HG03175 (cell line): ENCODE results near the gene SPAG7.

ENCODE experiments used
- ATAC-seq: cut with Tn5 transposase; IDR thresholded peaks from one replicate; pipeline ENCODE4 v1.9.1; 2021; ENCODE audit warnings: mild to moderate bottlenecking, moderate library complexity; ENCODE audit not compliant: unreplicated experiment

SPAG7 gene

GRCh38 chr17:4967539-4968485, at the start of gene SPAG7:
SPAG7 (minus strand) TSS chr17:4967817; CDS start chr17:4967804, 13 bp downstream.
- ATAC-seq = peak; percentile 62

GRCh38 chr17:5014357-5014756, 46.7 kb upstream of the SPAG7 start:
- ATAC-seq = no peak

GRCh38 chr17:5011928-5012327, 44.3 kb upstream of the SPAG7 start:
- ATAC-seq = peak; percentile 52

DNA sequence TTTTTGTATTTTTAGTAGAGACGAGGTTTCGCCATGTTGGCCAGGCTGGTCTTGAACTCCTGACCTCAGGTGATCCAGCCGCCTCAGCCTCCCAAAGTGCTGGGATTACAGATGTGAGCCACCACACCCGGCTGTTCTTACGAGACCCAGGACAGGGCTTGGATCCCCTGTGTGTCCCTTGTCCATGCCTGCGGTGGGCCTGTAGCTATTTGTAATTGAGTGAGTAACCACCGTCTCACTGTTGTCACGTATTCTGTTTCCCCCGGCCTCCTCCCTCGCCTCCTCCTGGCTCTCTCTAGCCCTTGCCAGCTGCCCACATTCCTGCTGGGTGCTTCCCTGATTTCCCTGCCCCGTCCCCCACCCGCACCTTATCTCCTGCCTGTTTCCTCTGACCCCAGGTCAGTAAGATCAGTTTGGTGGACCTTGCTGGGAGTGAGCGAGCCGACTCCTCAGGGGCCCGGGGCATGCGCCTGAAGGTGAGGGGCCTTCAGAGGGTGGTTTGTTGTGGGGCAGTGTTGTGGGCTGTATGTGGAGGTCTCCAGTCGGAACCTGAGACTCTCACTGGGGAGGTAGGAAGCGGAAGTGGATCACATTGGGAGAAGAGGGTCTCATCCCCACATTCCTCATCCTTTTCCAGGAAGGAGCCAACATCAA, 35.7 kb upstream of the SPAG7 start:
- ATAC-seq = no peak

GRCh38 chr17:5002121-5002788, 34.6 kb upstream of the SPAG7 start:
- ATAC-seq = no peak

DNA sequence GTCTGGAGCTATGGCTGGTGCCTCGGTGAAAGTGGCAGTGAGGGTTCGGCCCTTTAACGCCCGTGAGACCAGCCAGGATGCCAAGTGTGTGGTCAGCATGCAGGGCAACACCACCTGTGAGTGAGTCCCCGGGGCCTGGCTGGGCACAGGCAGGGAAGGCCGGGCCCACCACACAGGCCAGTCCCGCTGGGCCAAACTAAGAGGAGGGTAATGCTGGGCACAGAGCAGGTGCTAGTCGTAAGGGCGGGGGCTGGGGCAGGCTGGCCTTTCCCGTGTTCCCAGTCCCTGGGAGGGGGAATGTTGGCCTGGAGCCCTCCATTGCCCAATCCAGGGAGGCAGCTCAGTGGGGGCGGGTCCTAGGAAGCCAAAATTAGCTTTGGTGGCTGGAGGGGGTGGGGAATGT, 32.6 kb upstream of the SPAG7 start:
- ATAC-seq = no peak

DNA sequence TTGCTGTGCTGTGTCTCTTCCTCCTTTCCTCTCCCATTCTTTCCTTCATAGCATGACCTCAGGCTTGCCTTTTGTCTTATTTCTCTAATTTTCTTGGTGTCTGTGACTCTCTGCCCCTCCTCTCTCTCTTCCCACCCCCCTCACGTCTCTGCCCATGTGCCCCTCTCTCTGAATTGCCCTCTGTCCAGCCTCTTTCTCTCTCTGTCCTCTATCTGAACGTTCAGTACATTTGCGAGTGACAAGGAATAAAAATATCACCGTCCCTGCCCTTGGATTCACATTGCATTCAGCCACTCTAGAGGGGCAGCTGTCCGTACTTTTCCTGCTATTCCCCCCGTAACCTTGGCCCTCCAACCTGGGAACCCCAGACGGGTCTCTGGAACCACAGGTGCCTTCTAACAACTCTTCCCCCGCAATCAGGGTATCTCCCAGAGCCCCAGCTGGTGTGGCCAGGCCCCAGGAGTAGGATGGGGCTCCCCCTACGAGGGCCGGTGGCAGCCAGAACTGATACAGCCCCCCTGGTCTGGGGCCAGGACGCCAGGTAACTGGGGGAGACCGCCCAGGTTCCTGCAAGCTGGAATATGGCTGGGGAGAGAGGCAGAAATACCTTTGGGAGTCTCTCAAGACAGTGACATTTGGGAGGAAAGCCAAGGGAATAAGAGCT, 31.9 kb upstream of the SPAG7 start:
- ATAC-seq = no peak

GRCh38 chr17:4998732-4999429, 31.3 kb upstream of the SPAG7 start:
- ATAC-seq = no peak

DNA sequence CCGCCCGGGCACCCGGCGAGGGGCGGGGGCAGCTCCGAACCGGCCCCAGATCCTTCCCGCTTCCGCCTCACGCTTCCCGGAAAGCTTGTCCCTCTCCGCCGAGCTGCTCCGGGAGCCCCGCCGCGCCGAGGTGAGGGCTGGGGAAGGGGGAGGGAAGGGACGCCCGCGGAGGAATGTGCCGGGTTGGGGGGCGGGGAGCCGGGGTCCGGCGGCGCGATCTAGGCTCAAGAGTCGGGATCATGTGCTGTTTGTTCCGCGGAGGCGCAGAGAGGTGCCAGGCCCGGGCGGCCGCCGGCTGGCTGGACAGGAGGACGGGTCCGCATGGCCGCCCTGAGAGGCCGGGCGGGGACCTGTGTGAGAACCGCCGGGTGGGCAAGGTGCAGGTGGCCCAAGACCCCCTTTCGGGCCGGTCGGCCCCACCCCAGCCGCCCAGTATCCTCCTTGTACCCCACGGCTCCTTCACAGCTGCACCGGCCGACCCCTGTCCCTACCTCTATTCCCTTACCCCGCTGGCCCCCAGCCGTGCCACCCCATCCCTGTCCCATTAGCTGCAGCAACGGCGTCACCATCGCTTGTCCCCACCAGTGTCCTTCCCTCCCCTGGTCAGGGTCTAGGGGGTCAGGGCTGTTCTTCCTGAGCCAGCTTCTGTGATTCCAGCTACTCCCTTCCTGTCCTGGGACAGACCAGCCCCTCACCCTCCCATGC, 30.6 kb upstream of the SPAG7 start:
- ATAC-seq = no peak

GRCh38 chr17:4997302-4998026, 29.8 kb upstream of the SPAG7 start, which contains the start of the genes INCA1 and KIF1C:
INCA1 (minus strand) TSS chr17:4997522; CDS start chr17:4994437, 3,085 bp downstream.
KIF1C (plus strand) TSS chr17:4997950; CDS start chr17:5000247, 2,297 bp downstream.
- ATAC-seq = peak; percentile 90

- ATAC-seq = no peak
These were observed 26.5 kb upstream of the SPAG7 start for GRCh38 chr17:4994081-4994595.

- peak; percentile 19 for ATAC-seq
These were observed 20.4 kb upstream of the SPAG7 start for GRCh38 chr17:4987767-4988567.

DNA sequence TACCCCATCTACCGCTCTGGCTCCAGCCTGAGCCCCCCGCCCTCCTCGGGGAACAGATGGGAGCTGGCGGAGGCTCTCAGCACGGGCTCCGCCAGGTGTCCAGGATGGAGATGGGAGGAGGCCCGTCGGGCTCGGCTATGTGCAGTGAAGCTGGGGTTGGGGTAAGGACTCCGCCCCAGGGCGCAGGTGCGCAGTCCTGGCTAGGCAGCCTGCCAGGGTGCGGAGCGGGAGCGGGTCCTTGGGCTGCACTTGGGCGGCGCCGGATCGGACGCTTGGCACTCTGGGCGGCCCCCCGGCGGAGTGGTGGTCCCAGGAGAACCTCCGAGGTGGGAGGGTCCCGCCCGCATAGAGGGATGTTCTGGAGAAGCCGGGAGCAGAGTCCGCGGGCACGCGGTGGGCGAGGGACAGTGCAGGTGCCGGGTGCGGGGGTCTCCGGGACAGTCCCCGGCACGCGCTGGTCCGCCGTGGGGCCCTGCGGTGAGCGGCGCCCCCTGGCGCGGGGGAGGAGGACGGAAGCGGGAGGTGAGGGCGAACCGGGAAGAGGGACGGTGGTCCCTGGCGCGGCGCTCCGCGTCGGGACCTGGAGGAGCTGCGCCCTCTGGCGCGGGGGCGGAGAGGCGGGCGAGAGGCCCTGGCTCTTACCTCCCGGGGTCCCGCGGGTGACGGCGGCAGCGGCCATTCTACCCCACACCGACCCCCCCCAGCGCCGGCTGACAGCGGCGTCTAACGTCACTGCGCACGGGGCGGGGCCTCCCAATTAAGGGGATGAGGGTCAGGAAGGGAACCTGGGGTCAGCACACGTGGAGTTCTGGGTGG, 19.5 kb upstream of the SPAG7 start, which contains the start of gene CAMTA2:
CAMTA2 (minus strand) TSS at position 725 of the 816 bp plus-strand sequence. CDS start 1,453 bp downstream, outside the sequence.
- ATAC-seq = peak; percentile 72

GRCh38 chr17:4986403-4986802, 18.8 kb upstream of the SPAG7 start:
- no peak for ATAC-seq

DNA sequence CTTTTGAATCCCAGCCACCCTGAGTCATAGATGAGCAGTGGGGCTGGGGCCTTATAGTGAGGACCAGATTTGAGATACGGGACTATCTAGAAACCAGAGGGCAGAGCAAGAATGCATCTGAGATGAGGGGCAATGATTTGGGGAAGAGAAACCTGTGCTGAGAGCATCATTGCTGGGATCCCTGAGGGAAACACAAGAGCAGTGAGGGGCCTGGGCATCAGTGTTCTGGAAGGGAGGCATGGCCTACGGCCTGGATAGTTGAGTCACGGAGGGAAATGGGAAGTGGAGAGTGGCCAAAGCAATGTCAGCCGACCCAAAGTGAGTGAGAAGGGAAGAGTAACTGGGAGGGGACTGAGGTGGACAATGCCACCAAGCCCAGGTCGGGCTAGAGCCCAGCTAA, 14.7 kb upstream of the SPAG7 start:
- no peak for ATAC-seq

- no peak for ATAC-seq
These were observed 13.1 kb upstream of the SPAG7 start for GRCh38 chr17:4980644-4981216.
